ENCODE data around the gene KCNA10.

GRCh38 chr1:110495926-110496600 lies 22.9 kb downstream of the KCNA10 start:
- no peak for TF ChIP-seq POLR2A (IDR thresholded peaks at IDR 0.05; ENCODE audit: low read length)
- no peak for TF ChIP-seq GATA1 (IDR thresholded peaks at IDR 0.05; ENCODE audit: low read depth, low read length)
